Keratinocyte (primary cell): ENCODE measurements around the gene CHID1.

Source experiments
- EZH2 ChIP-seq: IDR thresholded peaks from one replicate; pipeline ENCODE4 v1.6.1; 2012; ENCODE audit warnings: inconsistent platforms, mild to moderate bottlenecking, low read length, moderate library complexity
- TF ChIP-seq, protein P1 (sequence below), 3 experiments: IDR thresholded peaks in 1 of 3; conservative IDR thresholded peaks in 1 of 3; optimal IDR thresholded peaks in 1 of 3; 2 replicates in 2 of 3; 3 replicates in 1 of 3; pipeline versions ENCODE3 to v1.5.1; 2011; ENCODE audit warnings: low read length in 3 of 3, mild to moderate bottlenecking in 3 of 3, moderate library complexity in 2 of 3, control low read depth in 1 of 3, inconsistent platforms in 1 of 3; ENCODE audit not compliant: insufficient read depth in 2 of 3; ENCODE audit errors: extremely low read depth in 1 of 3

DNA sequence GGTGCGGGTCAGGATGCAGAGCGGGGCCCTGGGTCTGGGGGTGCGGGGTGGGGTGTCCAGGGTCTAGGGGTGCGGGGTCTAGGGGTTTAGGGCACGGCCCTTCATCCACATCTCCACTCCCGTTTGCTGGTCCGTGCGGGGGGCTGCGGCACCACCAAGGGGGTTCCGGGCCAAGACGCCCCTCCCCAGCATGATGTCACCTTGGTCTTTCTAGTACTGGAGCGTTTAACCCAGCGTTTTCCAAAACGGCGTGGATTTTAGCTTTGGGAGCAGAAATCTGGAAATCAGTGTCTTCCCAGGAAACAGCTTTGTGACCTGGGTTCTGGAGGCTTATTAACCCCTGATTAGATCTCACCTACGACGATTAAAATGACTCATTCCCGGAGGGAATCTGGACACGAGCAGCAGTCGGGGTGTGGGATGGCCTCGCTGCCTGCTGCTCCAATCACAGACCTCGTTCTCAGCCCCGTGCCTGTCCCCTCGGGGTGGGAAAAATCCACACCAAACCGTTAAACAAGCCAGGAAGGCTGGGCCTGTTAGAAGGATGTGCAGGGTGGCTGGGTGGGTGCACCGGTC lies 15.8 kb upstream of the CHID1 start:
- TF ChIP-seq, protein P1, sequence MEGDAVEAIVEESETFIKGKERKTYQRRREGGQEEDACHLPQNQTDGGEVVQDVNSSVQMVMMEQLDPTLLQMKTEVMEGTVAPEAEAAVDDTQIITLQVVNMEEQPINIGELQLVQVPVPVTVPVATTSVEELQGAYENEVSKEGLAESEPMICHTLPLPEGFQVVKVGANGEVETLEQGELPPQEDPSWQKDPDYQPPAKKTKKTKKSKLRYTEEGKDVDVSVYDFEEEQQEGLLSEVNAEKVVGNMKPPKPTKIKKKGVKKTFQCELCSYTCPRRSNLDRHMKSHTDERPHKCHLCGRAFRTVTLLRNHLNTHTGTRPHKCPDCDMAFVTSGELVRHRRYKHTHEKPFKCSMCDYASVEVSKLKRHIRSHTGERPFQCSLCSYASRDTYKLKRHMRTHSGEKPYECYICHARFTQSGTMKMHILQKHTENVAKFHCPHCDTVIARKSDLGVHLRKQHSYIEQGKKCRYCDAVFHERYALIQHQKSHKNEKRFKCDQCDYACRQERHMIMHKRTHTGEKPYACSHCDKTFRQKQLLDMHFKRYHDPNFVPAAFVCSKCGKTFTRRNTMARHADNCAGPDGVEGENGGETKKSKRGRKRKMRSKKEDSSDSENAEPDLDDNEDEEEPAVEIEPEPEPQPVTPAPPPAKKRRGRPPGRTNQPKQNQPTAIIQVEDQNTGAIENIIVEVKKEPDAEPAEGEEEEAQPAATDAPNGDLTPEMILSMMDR (optimal IDR thresholded peaks at IDR 0.05 in 1 of 3, IDR thresholded peaks at IDR 0.05 in 1 of 3, conservative IDR thresholded peaks at IDR 0.05 in 1 of 3; ENCODE audit: extremely low read depth in 1 of 3, insufficient read depth in 2 of 3, low read length in 3 of 3) = no peak
- TF ChIP-seq EZH2 = no peak
